ENCODE data around the gene NRIP1.

DNA sequence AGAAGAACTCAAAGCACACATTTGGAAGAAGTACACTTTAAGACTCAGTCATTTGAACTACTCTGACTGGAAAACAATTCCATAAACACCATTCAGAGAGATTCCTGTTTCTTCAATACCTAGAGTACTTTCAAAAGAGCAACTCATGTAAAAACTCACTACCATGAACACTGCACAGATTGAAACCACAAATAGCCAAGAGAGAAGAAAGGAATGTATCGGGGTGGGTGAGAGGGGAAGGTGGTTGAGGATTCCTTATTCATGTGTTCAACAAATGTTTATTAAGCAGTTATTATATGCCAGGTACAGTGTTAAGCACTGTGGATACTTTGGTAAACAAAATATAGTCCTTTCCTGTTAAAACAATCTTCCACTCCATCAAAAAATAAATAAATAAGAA, 64.7 kb downstream of the NRIP1 start:
- TF ChIP-seq, protein P1, sequence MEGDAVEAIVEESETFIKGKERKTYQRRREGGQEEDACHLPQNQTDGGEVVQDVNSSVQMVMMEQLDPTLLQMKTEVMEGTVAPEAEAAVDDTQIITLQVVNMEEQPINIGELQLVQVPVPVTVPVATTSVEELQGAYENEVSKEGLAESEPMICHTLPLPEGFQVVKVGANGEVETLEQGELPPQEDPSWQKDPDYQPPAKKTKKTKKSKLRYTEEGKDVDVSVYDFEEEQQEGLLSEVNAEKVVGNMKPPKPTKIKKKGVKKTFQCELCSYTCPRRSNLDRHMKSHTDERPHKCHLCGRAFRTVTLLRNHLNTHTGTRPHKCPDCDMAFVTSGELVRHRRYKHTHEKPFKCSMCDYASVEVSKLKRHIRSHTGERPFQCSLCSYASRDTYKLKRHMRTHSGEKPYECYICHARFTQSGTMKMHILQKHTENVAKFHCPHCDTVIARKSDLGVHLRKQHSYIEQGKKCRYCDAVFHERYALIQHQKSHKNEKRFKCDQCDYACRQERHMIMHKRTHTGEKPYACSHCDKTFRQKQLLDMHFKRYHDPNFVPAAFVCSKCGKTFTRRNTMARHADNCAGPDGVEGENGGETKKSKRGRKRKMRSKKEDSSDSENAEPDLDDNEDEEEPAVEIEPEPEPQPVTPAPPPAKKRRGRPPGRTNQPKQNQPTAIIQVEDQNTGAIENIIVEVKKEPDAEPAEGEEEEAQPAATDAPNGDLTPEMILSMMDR (IDR thresholded peaks at IDR 0.05; ENCODE audit: insufficient read depth, low read length, poor library complexity, severe bottlenecking) = no peak
- TF ChIP-seq EZH2phosphoT487 (conservative IDR thresholded peaks at IDR 0.05; ENCODE audit: low read length) = no peak

All from SU-DHL-6 (cell line).